ENCODE data around the gene LRRC75A.

LRRC75A gene

DNA sequence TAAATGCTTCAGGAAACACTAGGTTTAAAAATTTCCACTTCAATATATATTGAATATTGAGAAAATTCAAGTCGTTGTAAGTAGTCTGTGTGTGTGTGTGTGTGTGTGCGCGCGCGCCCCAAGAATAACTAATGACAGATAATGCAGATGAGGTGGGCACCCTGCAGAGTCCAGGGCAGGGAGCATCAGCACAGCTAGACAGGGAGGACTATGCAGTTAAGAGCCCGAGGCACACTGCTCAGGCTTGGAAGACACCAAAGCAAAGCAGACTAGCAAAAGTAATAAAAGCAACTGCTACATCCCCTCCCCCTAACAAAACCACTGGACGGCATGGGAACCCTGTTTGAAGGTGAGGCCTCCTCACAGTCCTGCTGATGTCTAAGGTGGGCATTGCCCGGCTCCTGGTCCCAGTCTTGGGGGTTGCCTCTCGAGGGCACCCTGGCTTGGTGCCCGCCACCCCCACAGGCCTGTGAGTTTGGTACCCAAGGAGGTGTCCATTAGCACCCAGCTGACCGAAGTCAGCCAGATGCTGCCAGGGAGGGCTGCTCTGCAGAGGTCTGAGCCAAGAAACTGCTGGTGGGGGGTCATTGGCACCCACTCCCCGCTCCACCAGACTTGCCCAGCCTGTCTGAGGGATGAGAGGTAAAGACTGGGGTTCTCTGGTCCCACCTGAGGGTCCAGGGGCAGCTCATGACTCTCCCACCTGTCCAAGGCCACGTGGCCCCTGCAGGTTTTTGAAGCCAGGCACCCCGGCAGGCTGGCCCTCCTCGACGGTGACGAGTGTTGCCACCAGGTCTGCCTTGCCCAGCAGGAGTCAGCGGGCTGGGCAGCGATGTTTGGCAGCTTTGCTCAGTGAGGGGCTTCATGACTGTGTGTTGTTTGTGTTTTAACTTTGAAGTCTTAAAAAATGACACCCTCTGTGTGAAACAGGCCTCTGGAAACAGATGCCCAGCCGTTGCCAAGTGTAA lies 18.7 kb downstream of the LRRC75A start:
- no peak overlapping the region for H3K4me3 ChIP-seq (ENCODE audit: low read depth, low read length)
- DNase-seq (ENCODE audit: low read depth), result no peak
- TF ChIP-seq, protein P1, sequence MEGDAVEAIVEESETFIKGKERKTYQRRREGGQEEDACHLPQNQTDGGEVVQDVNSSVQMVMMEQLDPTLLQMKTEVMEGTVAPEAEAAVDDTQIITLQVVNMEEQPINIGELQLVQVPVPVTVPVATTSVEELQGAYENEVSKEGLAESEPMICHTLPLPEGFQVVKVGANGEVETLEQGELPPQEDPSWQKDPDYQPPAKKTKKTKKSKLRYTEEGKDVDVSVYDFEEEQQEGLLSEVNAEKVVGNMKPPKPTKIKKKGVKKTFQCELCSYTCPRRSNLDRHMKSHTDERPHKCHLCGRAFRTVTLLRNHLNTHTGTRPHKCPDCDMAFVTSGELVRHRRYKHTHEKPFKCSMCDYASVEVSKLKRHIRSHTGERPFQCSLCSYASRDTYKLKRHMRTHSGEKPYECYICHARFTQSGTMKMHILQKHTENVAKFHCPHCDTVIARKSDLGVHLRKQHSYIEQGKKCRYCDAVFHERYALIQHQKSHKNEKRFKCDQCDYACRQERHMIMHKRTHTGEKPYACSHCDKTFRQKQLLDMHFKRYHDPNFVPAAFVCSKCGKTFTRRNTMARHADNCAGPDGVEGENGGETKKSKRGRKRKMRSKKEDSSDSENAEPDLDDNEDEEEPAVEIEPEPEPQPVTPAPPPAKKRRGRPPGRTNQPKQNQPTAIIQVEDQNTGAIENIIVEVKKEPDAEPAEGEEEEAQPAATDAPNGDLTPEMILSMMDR (IDR thresholded peaks at IDR 0.05; ENCODE audit: insufficient read depth, low read depth, low read length, missing control alignments), result no peak

DNA sequence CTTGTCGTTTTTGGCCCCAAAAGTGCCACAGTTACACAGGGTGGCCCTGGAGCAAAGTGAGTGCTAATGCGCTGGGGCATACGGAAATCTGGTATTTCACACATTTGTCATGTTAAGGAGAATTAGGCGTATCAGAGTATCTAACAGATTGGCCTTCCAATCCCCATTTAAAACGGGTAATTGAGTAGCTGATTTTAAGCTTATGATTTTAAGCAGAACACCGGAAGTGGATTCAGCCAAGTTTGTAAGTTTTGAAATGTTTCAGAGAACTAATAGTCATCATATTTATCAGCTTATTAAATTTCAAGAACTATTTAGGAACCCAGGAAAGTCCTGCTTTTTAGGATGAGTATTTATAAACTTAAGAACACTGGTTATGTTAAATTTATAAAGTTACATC lies 19.5 kb downstream of the LRRC75A start:
- no peak for DNase-seq (ENCODE audit: low read depth)
- H3K4me3 ChIP-seq (ENCODE audit: low read depth, low read length), result no peak overlapping the region
- TF ChIP-seq, protein P1 (IDR thresholded peaks at IDR 0.05; ENCODE audit: insufficient read depth, low read depth, low read length, missing control alignments), result no peak

DNA sequence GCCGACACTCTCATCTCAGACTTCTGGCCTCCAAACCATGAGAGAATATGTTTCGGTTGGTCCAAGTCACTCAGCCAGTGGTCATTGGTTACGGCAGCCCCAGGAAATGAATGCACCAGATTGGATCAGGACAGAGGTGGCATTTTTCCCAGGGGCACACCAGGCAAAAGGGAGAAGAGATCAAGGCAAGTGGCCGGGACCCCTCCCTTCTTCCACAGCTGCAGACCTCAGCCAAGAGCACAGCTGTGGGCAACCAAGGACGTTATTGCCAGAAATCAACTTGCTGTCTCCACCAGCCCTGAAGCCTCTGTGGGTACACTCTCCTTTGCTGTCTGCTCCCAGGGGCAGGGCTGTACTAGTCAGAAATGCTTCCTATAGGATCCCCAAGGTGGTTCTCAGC lies 20.7 kb downstream of the LRRC75A start:
- H3K4me3 ChIP-seq (ENCODE audit: low read depth, low read length), result no peak overlapping the region
- TF ChIP-seq, protein P1 (IDR thresholded peaks at IDR 0.05; ENCODE audit: insufficient read depth, low read depth, low read length, missing control alignments), result no peak
- no peak for DNase-seq (ENCODE audit: low read depth)

DNA sequence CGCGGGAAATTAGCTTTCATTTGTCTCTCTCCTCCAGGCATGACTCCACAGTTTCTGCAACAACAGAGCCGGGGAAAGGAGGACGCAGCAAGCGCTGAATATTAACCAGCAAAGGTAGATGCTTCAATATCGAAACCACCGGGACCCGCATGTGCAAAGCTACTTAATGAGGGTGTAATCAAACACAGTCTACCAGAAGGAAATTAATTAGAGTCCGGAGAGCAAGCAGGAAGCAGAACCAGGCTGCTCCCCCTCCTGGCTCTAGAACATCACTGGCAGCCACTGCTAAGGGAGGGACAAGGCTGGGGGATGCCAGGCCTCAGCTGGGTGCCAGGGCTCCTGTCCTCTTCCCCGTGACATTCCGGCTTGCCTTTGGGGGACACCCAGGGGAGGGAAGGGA lies 21.7 kb downstream of the LRRC75A start:
- no peak overlapping the region for H3K4me3 ChIP-seq (ENCODE audit: low read depth, low read length)
- TF ChIP-seq, protein P1 (IDR thresholded peaks at IDR 0.05; ENCODE audit: insufficient read depth, low read depth, low read length, missing control alignments), result no peak

DNA sequence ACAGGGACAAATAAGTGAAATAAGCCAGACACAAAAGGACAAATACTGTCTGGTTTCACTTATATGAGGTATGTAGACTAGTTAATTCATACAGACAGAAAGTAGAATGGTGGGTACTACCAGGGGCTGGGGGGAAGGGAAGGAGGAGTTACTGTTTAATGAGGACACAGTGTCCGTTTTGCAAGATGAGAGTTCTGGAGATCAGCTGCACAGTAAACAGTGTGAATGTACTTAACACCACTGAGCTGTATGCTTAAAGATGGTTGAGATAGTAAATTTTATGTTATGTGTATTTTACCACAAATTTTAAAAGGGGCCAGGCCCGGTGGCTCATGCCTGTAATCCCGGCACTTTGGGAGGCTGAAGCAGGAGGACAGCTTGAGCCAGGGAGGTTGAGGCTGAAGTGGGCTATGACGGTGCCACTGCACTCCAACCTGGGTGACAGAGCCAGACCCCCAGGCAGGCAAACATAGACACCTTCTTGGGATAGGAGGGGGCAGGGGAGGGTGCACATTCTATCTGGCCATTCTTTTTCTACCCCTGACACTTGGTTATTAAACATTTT lies 23.5 kb downstream of the LRRC75A start:
- TF ChIP-seq, protein P1 (IDR thresholded peaks at IDR 0.05; ENCODE audit: insufficient read depth, low read depth, low read length, missing control alignments), result no peak
- H3K4me3 ChIP-seq (ENCODE audit: low read depth, low read length), result no peak overlapping the region
- no peak for DNase-seq (ENCODE audit: low read depth)

More for the DNA sequence above, 21.7 kb downstream of the LRRC75A start:
- DNase-seq (ENCODE audit: low read depth), result no peak

DNA sequence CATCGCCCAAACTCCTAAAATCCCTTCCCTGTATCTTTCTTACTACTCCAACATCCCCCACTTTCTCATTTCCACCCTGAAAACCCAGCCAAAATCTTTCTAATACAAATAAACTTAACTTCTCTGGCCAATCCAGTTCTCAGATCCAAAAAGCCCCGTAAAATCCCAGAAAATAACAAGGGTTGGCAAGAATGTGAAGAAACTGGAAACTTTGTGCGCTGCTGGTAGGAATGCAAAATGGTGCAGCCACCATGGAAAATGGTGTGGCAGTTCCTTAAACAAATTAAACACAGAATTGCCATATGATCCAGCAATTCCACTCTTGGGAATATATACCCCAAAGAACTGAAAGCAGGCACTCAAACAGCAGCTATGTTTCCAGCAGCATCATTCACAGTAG lies 24.1 kb downstream of the LRRC75A start:
- no peak for DNase-seq (ENCODE audit: low read depth)
- TF ChIP-seq, protein P1 (IDR thresholded peaks at IDR 0.05; ENCODE audit: insufficient read depth, low read depth, low read length, missing control alignments), result no peak
- H3K4me3 ChIP-seq (ENCODE audit: low read depth, low read length), result no peak overlapping the region

All from GM12865 (cell line).